Measurements from ENCODE around the gene KLF11. TPM values are rescaled to one million over a fixed set of nuclear protein-coding genes. Genes with fewer than 3 reads are reported as not detected.

The KLF11 gene
- total and polyA plus RNA-seq, 10 donors = 5.4 to 46.1 (median 30.1) TPM

- Histone ChIP-seq H3K9me3 (peaks cover 0 to 4% (median 0%) of the 10 kb centered on the region in 8 donors), H3K4me1 (peaks cover 0 to 24% (median 10%) of the 10 kb centered on the region in 6 donors), H3K27me3 (replicated peaks in 1 of 7) (peaks cover 0 to 63% (median 16%) of the 10 kb centered on the region in 7 donors), H3K36me3 (no peaks in the 10 kb centered on the region), H3K27ac (no peak overlapping the region), H3K4me3 (no peak overlapping the region)
- DNase-seq = no peak
- TF ChIP-seq CTCF (IDR thresholded peaks at IDR 0.05 in 8 of 11, conservative IDR thresholded peaks at IDR 0.05 in 3 of 11) (no peak), POLR2A (IDR thresholded peaks at IDR 0.05) (no peak)
- WGBS, 5 donors = 77 to 90% (median 82%) methylated on average over 9 of the region's 9 CpGs
- intact Hi-C loops (cut with DNase I; ENCODE audit: low total_unique reads) = no loop called here
Observed at GRCh38 chr2:10095175-10095574, 51.8 kb downstream of the KLF11 start.

GRCh38 chr2:10096641-10097040 is 53.3 kb downstream of the KLF11 start:
- H3K27me3 ChIP-seq (replicated peaks in 1 of 7) = peaks cover 0 to 51% (median 9%) of the 10 kb centered on the region in 7 donors
- DNase-seq = no peak
- 94 to 98% (median 94%) methylated on average over 10 of the region's 10 CpGs for WGBS, 5 donors
- no peak overlapping the region for H3K4me3 ChIP-seq
- peaks cover 0 to 3% (median 0%) of the 10 kb centered on the region in 8 donors for H3K9me3 ChIP-seq
- TF ChIP-seq CTCF (IDR thresholded peaks at IDR 0.05 in 8 of 11, conservative IDR thresholded peaks at IDR 0.05 in 3 of 11) (no peak), POLR2AphosphoS5 (IDR thresholded peaks at IDR 0.05) (no peak), POLR2A (IDR thresholded peaks at IDR 0.05) (no peak)
- no peaks in the 10 kb centered on the region for H3K36me3 ChIP-seq
- intact Hi-C loops (cut with DNase I; ENCODE audit: low total_unique reads) = no loop called here
- peaks cover 0 to 10% (median 2%) of the 10 kb centered on the region in 6 donors for H3K4me1 ChIP-seq
- H3K27ac ChIP-seq = no peak overlapping the region

- peaks cover 0 to 43% (median 5%) of the 10 kb centered on the region in 7 donors for H3K27me3 ChIP-seq (replicated peaks in 1 of 7)
- H3K36me3 ChIP-seq = no peaks in the 10 kb centered on the region
- H3K4me3 ChIP-seq = no peak overlapping the region
- no peaks in the 10 kb centered on the region for H3K9me3 ChIP-seq
- intact Hi-C loops (cut with DNase I; ENCODE audit: low total_unique reads) = no loop called here
- TF ChIP-seq CTCF (IDR thresholded peaks at IDR 0.05 in 8 of 11, conservative IDR thresholded peaks at IDR 0.05 in 3 of 11) (peak; percentile 56 to 89 (median 78)), POLR2A (IDR thresholded peaks at IDR 0.05) (peak in 1 of 3 donors; percentile 2), POLR2AphosphoS5 (IDR thresholded peaks at IDR 0.05) (no peak)
- DNase-seq = peak; percentile 87
- no peak overlapping the region for H3K27ac ChIP-seq
- 32 to 38% (median 37%) methylated on average over 16 of the region's 16 CpGs for whole genome bisulfite sequencing, 5 donors
- peaks cover 0 to 8% (median 2%) of the 10 kb centered on the region in 6 donors for H3K4me1 ChIP-seq
Observed at GRCh38 chr2:10097352-10098148, 54.2 kb downstream of the KLF11 start.

GRCh38 chr2:10101491-10101890 is 58.1 kb downstream of the KLF11 start:
- 55 to 68% (median 64%) methylated on average over 7 of the region's 7 CpGs for WGBS, 5 donors
- Histone ChIP-seq H3K36me3 (no peaks in the 10 kb centered on the region), H3K9me3 (peaks cover 0 to 6% (median 2%) of the 10 kb centered on the region in 8 donors), H3K4me1 (peaks cover 0 to 8% (median 2%) of the 10 kb centered on the region in 6 donors), H3K4me3 (no peak overlapping the region), H3K27ac (no peak overlapping the region), H3K27me3 (replicated peaks in 1 of 7) (peaks cover 0 to 9% (median 0%) of the 10 kb centered on the region in 7 donors)
- intact Hi-C loops (cut with DNase I; ENCODE audit: low total_unique reads) = no loop called here
- TF ChIP-seq POLR2AphosphoS5 (IDR thresholded peaks at IDR 0.05) (no peak), POLR2A (IDR thresholded peaks at IDR 0.05) (no peak), CTCF (IDR thresholded peaks at IDR 0.05 in 8 of 11, conservative IDR thresholded peaks at IDR 0.05 in 3 of 11) (no peak)
- DNase-seq = no peak
